ENCODE measurements around the gene PKIB.

DNA sequence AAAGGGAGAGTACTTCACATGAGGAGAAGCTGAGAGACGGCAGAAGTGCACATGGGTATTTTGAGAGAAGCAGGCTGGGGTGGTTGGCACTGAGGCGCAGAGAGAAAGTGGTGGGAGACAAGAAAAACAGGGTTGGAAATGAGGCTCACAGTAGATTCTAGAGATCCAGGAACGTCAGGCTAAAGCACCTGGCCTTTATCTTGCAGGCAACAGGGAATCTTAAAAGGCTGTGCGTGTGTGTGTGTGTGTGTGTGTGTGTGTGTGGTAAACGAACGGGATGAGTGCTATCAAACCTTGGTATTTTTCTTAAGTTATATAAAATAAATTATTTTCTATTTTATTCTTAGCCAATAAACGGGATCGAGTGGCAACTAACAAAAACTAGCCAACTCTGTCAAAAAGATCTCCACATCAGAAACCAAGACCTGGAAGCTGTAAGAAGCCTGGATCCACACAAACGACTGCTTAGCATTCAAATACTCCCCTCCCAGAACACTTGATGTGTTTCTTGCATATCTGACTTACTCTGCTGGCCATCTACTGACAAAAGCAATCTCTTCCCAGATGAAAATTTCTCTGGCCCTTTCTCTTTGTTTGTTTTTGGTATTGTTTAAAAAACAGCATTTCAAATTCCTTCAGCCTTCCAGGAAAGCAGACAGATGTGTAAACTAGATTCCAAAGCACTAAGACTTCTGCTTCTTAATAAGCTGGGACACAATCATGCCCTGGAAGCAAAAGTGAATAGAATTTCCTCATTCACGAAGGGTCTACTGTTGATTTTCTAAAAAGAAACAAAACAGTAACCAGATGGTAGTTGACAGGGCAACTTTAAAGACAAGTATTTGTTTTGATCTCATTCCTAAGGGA is 124.6 kb downstream of the PKIB start:
- TF ChIP-seq FOXM1 (IDR thresholded peaks at IDR 0.05; ENCODE audit: borderline replicate concordance, low read depth) (no peak), USF1 (IDR thresholded peaks at IDR 0.05) (no peak), TAF1 (IDR thresholded peaks at IDR 0.05; ENCODE audit: low read depth) (no peak), NFIC (IDR thresholded peaks at IDR 0.05) (no peak), YY1 (IDR thresholded peaks at IDR 0.05; ENCODE audit: low read depth) (no peak)
- TF ChIP-seq, protein P1, sequence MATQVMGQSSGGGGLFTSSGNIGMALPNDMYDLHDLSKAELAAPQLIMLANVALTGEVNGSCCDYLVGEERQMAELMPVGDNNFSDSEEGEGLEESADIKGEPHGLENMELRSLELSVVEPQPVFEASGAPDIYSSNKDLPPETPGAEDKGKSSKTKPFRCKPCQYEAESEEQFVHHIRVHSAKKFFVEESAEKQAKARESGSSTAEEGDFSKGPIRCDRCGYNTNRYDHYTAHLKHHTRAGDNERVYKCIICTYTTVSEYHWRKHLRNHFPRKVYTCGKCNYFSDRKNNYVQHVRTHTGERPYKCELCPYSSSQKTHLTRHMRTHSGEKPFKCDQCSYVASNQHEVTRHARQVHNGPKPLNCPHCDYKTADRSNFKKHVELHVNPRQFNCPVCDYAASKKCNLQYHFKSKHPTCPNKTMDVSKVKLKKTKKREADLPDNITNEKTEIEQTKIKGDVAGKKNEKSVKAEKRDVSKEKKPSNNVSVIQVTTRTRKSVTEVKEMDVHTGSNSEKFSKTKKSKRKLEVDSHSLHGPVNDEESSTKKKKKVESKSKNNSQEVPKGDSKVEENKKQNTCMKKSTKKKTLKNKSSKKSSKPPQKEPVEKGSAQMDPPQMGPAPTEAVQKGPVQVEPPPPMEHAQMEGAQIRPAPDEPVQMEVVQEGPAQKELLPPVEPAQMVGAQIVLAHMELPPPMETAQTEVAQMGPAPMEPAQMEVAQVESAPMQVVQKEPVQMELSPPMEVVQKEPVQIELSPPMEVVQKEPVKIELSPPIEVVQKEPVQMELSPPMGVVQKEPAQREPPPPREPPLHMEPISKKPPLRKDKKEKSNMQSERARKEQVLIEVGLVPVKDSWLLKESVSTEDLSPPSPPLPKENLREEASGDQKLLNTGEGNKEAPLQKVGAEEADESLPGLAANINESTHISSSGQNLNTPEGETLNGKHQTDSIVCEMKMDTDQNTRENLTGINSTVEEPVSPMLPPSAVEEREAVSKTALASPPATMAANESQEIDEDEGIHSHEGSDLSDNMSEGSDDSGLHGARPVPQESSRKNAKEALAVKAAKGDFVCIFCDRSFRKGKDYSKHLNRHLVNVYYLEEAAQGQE (IDR thresholded peaks at IDR 0.05; ENCODE audit: low read depth), result no peak
- TF ChIP-seq, protein P2, sequence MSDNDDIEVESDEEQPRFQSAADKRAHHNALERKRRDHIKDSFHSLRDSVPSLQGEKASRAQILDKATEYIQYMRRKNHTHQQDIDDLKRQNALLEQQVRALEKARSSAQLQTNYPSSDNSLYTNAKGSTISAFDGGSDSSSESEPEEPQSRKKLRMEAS (IDR thresholded peaks at IDR 0.05), result no peak

All from Ishikawa (cell line).